ENCODE data around the gene SIDT2. TPM values are rescaled to one million over a fixed set of nuclear protein-coding genes. Genes with fewer than 3 reads are reported as not detected.
"Not testable (repeated sequence)": the region's sequence is repeated elsewhere in the genome, so short reads cannot be mapped to it uniquely, and the experiment has no call there.

The SIDT2 gene
- total RNA-seq, 1 donor from 2014 or later: 190 TPM

- Histone ChIP-seq H3K4me1 (peaks cover 17% of the 10 kb centered on the region), H3K36me3 (peaks cover 40% of the 10 kb centered on the region), H3K4me3 (no peak overlapping the region), H3K27me3 (ENCODE audit: low read depth) (no peaks in the 10 kb centered on the region), H3K27ac (peak overlapping the region; percentile 18), H3K9me3 (no peaks in the 10 kb centered on the region)
- no peak for DNase-seq
- ATAC-seq: no peak
- TF ChIP-seq CTCF (IDR thresholded peaks at IDR 0.05): no peak
- intact Hi-C loops (cut with DNase I): loop anchor here (5.0 kb wide), 1 partner anchor 72 kb away; no protein-coding TSS in a partner anchor
Observed at GRCh38 chr11:117204283-117205080, 25.9 kb downstream of the SIDT2 start.

GRCh38 chr11:117205211-117205818 is 26.8 kb downstream of the SIDT2 start:
- Histone ChIP-seq H3K4me1 (peaks cover 17% of the 10 kb centered on the region), H3K36me3 (peaks cover 42% of the 10 kb centered on the region), H3K27me3 (ENCODE audit: low read depth) (no peaks in the 10 kb centered on the region), H3K4me3 (no peak overlapping the region), H3K9me3 (no peaks in the 10 kb centered on the region), H3K27ac (no peak overlapping the region)
- DNase-seq: no peak
- TF ChIP-seq CTCF (IDR thresholded peaks at IDR 0.05): no peak
- intact Hi-C loops (cut with DNase I): loop anchor here (5.0 kb wide), 1 partner anchor 73 kb away; no protein-coding TSS in a partner anchor
- no peak for ATAC-seq

- Histone ChIP-seq H3K4me1 (peaks cover 15% of the 10 kb centered on the region), H3K36me3 (peaks cover 48% of the 10 kb centered on the region)
- not testable (repeated sequence) for H3K27me3 ChIP-seq (ENCODE audit: low read depth); H3K27ac ChIP-seq; ATAC-seq; H3K9me3 ChIP-seq; H3K4me3 ChIP-seq; DNase-seq
- intact Hi-C loops (cut with DNase I): loop anchor here (5.0 kb wide), 1 partner anchor 74 kb away; no protein-coding TSS in a partner anchor
Observed at GRCh38 chr11:117206111-117206510, 27.6 kb downstream of the SIDT2 start.

DNA sequence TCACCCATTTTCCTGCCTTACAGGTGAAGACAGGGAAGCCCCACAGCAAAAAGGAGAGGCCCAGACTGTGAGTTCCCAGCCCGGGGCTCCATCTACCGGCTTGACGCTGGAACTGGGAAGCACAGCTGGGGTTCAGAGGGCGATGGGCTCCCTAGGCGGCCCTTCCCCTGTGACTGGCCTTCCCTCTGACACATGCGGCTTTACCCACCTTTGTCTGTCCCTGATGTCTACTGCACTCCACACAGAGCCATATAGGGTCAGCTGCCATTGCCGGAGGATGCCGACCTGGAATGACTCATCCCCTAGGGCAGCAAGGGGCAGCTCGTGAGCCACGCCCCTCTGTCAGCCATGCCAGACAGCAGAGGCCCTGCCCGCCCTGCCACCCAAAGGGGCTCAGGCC is 28.3 kb downstream of the SIDT2 start:
- peak; percentile 7 to 39 for ATAC-seq
- intact Hi-C loops (cut with DNase I): loop anchor here (5.0 kb wide), 1 partner anchor 75 kb away; no protein-coding TSS in a partner anchor
- DNase-seq; H3K9me3 ChIP-seq; H3K27ac ChIP-seq; H3K4me1 ChIP-seq; H3K27me3 ChIP-seq (ENCODE audit: low read depth); H3K4me3 ChIP-seq: not testable (repeated sequence)
- peaks cover 46% of the 10 kb centered on the region for H3K36me3 ChIP-seq

GRCh38 chr11:117207481-117207880 is 28.9 kb downstream of the SIDT2 start:
- not testable (repeated sequence) for DNase-seq; H3K4me3 ChIP-seq; H3K27ac ChIP-seq; H3K9me3 ChIP-seq; H3K4me1 ChIP-seq; H3K27me3 ChIP-seq (ENCODE audit: low read depth); ATAC-seq
- intact Hi-C loops (cut with DNase I): loop anchor here (5.0 kb wide), 1 partner anchor 75 kb away; no protein-coding TSS in a partner anchor
- peaks cover 46% of the 10 kb centered on the region for H3K36me3 ChIP-seq

- not testable (repeated sequence) for H3K9me3 ChIP-seq; DNase-seq; H3K27me3 ChIP-seq (ENCODE audit: low read depth); H3K4me1 ChIP-seq; H3K27ac ChIP-seq; H3K4me3 ChIP-seq
- peaks cover 47% of the 10 kb centered on the region for H3K36me3 ChIP-seq
- peak in 1 of 2 donors; percentile 16 for ATAC-seq
- intact Hi-C loops (cut with DNase I): loop anchor here (5.0 kb wide), 1 partner anchor 76 kb away; no protein-coding TSS in a partner anchor
Observed at GRCh38 chr11:117208710-117209109, 30.2 kb downstream of the SIDT2 start.

- H3K4me1 ChIP-seq; H3K27ac ChIP-seq; H3K4me3 ChIP-seq; H3K9me3 ChIP-seq; H3K27me3 ChIP-seq (ENCODE audit: low read depth): not testable (repeated sequence)
- H3K36me3 ChIP-seq: peaks cover 45% of the 10 kb centered on the region
- intact Hi-C loops (cut with DNase I): loop anchor here (5.0 kb wide), 1 partner anchor 77 kb away; no protein-coding TSS in a partner anchor
- DNase-seq: peak; percentile 47
- peak; percentile 15 to 43 for ATAC-seq
Observed at GRCh38 chr11:117209351-117210125, 31.0 kb downstream of the SIDT2 start.
